Measurements from ENCODE around the gene AASDH.

The AASDH gene

GRCh38 chr4:56311299-56311975 lies 75.9 kb downstream of the AASDH start:
- no peak overlapping the region for H3K4me3 ChIP-seq (ENCODE audit: low read length)
- TF ChIP-seq, protein P1, sequence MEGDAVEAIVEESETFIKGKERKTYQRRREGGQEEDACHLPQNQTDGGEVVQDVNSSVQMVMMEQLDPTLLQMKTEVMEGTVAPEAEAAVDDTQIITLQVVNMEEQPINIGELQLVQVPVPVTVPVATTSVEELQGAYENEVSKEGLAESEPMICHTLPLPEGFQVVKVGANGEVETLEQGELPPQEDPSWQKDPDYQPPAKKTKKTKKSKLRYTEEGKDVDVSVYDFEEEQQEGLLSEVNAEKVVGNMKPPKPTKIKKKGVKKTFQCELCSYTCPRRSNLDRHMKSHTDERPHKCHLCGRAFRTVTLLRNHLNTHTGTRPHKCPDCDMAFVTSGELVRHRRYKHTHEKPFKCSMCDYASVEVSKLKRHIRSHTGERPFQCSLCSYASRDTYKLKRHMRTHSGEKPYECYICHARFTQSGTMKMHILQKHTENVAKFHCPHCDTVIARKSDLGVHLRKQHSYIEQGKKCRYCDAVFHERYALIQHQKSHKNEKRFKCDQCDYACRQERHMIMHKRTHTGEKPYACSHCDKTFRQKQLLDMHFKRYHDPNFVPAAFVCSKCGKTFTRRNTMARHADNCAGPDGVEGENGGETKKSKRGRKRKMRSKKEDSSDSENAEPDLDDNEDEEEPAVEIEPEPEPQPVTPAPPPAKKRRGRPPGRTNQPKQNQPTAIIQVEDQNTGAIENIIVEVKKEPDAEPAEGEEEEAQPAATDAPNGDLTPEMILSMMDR (conservative IDR thresholded peaks at IDR 0.05; ENCODE audit: low read length): no peak
- no peak for DNase-seq (ENCODE audit: low read depth)

GRCh38 chr4:56310401-56311125 lies 76.7 kb downstream of the AASDH start:
- no peak for DNase-seq (ENCODE audit: low read depth)
- TF ChIP-seq, protein P1 (conservative IDR thresholded peaks at IDR 0.05; ENCODE audit: low read length): no peak
- no peak overlapping the region for H3K4me3 ChIP-seq (ENCODE audit: low read length)

DNA sequence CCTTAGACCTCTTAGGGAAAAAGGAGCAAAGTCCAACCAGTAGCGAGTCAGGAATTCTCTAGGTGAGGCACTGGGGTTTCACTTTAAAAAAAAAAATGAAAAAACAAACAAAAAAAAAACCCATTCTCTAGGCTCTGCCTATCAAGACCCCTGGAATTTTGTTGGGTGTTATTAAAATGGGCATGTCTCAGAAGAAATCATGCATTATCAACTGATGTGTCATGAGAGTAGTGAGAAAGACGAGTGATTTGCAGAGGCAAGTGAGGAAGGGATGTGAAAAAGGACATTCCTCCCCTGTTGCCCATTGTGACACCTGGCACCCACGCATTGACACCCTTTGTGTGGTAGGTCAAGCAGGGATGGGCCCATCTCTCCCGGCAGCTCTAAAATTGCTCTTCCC lies 78.9 kb downstream of the AASDH start:
- TF ChIP-seq, protein P1 (conservative IDR thresholded peaks at IDR 0.05; ENCODE audit: low read length): no peak
- H3K4me3 ChIP-seq (ENCODE audit: low read length): no peak overlapping the region
- no peak for DNase-seq (ENCODE audit: low read depth)

DNA sequence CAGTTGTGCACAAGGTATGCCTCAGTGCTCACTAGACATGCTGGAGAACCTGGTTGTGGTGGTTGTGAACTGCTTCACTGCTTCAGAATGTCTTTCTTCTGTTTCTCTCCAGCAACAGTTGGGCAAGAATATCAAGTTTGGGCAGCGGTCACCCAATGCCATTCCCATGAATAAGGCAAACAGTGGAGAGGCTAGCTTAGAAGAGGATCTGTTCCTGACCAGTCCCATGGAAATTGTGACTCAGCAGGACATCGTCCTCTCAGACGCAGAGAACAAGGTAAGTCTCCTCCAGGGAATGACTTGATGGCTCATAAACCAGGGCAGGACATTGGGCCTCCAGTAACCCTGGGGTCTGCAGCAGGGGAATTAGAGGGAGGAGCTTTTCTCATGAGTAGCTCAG lies 79.9 kb downstream of the AASDH start:
- TF ChIP-seq, protein P1 (conservative IDR thresholded peaks at IDR 0.05; ENCODE audit: low read length): no peak
- DNase-seq (ENCODE audit: low read depth): no peak
- no peak overlapping the region for H3K4me3 ChIP-seq (ENCODE audit: low read length)

- H3K4me3 ChIP-seq (ENCODE audit: low read length): no peak overlapping the region
- TF ChIP-seq, protein P1 (conservative IDR thresholded peaks at IDR 0.05; ENCODE audit: low read length): no peak
- no peak for DNase-seq (ENCODE audit: low read depth)
Measured at GRCh38 chr4:56305390-56305789, 81.9 kb downstream of the AASDH start.

DNA sequence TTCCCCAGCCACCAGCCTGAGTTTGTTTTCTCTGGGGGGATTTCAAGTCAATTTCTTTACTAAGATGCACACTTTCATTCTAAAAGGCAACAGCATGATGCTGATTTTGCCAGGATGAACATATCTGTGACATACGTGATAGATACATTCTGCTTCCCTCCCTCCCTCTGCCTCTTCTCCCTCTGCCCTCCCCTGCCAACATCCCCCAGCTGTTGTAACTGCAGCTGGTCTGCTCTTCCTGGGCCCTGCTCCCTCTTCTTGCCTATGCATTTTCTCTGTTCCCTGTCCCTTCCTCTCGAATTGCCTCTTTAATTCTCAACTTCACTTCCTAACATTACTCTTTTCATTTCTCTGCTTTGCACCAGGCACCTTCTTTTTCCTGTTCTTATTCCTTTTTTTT lies 83.4 kb downstream of the AASDH start:
- no peak for DNase-seq (ENCODE audit: low read depth)
- H3K4me3 ChIP-seq (ENCODE audit: low read length): no peak overlapping the region
- TF ChIP-seq, protein P1 (conservative IDR thresholded peaks at IDR 0.05; ENCODE audit: low read length): no peak

GRCh38 chr4:56302760-56303159 lies 84.5 kb downstream of the AASDH start:
- TF ChIP-seq, protein P1 (conservative IDR thresholded peaks at IDR 0.05; ENCODE audit: low read length): no peak
- DNase-seq (ENCODE audit: low read depth): no peak
- no peak overlapping the region for H3K4me3 ChIP-seq (ENCODE audit: low read length)
